Measurements from ENCODE around the gene TFF1. TPM values are rescaled to one million over a fixed set of nuclear protein-coding genes. Genes with fewer than 3 reads are reported as not detected.

TFF1 gene
- total RNA-seq, 1 experiment from 2014 or later = 111 TPM

DNA sequence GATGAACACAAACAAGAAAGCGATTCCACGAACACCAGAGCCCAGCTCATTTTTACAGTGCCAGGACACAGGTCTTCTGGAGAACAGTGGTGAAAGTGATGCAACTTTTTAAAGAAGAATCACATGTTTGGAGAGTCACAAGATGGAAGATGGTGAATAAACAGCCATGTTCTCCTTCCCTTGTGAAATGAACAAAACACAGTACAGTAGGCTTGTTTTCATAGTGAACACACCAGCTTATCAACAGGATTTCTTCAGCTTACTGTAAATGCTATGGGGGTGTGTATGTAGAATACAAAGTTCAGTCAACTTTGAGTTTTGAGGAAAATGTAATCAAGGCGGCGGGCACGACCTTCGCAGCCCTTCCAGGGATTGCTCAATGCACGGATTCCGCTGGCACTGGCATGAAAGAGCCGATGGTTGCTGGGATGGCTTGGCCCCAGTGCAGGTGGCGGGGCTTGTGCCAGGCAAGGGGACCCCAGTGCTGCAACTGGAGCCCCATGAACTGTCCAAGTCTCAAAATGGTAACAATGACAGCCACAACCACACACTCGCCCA lies 19.8 kb upstream of the TFF1 start:
- DNase-seq = no peak
- no peaks in the 10 kb centered on the region for H3K27me3 ChIP-seq (ENCODE audit: low read length)
- H2AFZ ChIP-seq (ENCODE audit: low read length) = no peak overlapping the region
- no peaks in the 10 kb centered on the region for H3K9me3 ChIP-seq (ENCODE audit: low read length)
- no peaks in the 10 kb centered on the region for H3K36me3 ChIP-seq (ENCODE audit: low read depth, low read length)
- H4K20me1 ChIP-seq (ENCODE audit: low read length) = no peaks in the 10 kb centered on the region
- no peaks in the 10 kb centered on the region for H3K9me2 ChIP-seq (replicated peaks; ENCODE audit: low read length)
- no peak overlapping the region for H3K9ac ChIP-seq (ENCODE audit: low read length)
- no peaks in the 10 kb centered on the region for H3F3A ChIP-seq (ENCODE audit: low read length, unreplicated experiment)
- intact Hi-C loops (cut with micrococcal nuclease) = no loop called here
- CTCF ChIA-PET = no interaction called here
- peaks cover 28% of the 10 kb centered on the region for H3K4me1 ChIP-seq (ENCODE audit: insufficient read depth, low read length)
- TF ChIP-seq, protein P1, sequence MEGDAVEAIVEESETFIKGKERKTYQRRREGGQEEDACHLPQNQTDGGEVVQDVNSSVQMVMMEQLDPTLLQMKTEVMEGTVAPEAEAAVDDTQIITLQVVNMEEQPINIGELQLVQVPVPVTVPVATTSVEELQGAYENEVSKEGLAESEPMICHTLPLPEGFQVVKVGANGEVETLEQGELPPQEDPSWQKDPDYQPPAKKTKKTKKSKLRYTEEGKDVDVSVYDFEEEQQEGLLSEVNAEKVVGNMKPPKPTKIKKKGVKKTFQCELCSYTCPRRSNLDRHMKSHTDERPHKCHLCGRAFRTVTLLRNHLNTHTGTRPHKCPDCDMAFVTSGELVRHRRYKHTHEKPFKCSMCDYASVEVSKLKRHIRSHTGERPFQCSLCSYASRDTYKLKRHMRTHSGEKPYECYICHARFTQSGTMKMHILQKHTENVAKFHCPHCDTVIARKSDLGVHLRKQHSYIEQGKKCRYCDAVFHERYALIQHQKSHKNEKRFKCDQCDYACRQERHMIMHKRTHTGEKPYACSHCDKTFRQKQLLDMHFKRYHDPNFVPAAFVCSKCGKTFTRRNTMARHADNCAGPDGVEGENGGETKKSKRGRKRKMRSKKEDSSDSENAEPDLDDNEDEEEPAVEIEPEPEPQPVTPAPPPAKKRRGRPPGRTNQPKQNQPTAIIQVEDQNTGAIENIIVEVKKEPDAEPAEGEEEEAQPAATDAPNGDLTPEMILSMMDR (conservative IDR thresholded peaks at IDR 0.05; ENCODE audit: low read depth, low read length) = no peak
- no peak for TF ChIP-seq EZH2 (IDR thresholded peaks at IDR 0.05; ENCODE audit: low read length, unreplicated experiment)
- no peak for TF ChIP-seq EZH2phosphoT487 (IDR thresholded peaks at IDR 0.05; ENCODE audit: borderline replicate concordance, low read length)
- POLR2A ChIA-PET (ENCODE audit: unreplicated experiment) = no interaction called here
- H3K27ac ChIP-seq (ENCODE audit: low read length) = no peak overlapping the region
- no peak for ATAC-seq
- no peak overlapping the region for H3K4me2 ChIP-seq (ENCODE audit: low read length)
- no peak overlapping the region for H3K4me3 ChIP-seq (ENCODE audit: low read length)
- BruUV-seq (replicated peaks) = no TSS peak
- H3K79me2 ChIP-seq (ENCODE audit: low read length) = no peaks in the 10 kb centered on the region

DNA sequence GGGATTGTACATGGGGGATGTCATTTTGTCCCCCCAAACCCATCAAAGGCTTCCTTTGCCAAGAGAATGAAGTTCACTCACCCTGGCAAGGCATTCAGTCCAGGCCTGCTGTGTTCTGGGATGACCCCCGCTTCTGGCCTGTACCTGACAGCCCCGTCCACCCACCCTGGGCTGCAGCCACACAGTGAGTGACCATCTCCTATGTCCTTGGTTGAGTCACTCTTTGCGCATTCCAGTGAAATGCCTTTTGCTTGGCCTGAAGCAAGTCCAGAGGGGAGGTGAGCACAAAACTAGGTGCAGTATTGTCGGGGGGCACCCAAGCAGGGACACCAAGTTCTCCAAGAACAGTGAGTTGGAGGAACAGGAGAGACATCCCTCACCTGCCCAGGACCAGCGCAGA lies 19.3 kb upstream of the TFF1 start:
- Histone ChIP-seq H3K9me3 (ENCODE audit: low read length) (no peaks in the 10 kb centered on the region), H3K27me3 (ENCODE audit: low read length) (no peaks in the 10 kb centered on the region), H3K27ac (ENCODE audit: low read length) (no peak overlapping the region), H3F3A (ENCODE audit: low read length, unreplicated experiment) (no peaks in the 10 kb centered on the region), H3K9ac (ENCODE audit: low read length) (no peak overlapping the region), H3K36me3 (ENCODE audit: low read depth, low read length) (no peaks in the 10 kb centered on the region), H3K4me2 (ENCODE audit: low read length) (no peak overlapping the region), H4K20me1 (ENCODE audit: low read length) (no peaks in the 10 kb centered on the region), H3K9me2 (replicated peaks; ENCODE audit: low read length) (no peaks in the 10 kb centered on the region), H3K4me1 (ENCODE audit: insufficient read depth, low read length) (peaks cover 28% of the 10 kb centered on the region), H2AFZ (ENCODE audit: low read length) (no peak overlapping the region), H3K4me3 (ENCODE audit: low read length) (no peak overlapping the region), H3K79me2 (ENCODE audit: low read length) (no peaks in the 10 kb centered on the region)
- intact Hi-C loops (cut with micrococcal nuclease) = no loop called here
- ChIA-PET POLR2A (ENCODE audit: unreplicated experiment) (no interaction called here), CTCF (no interaction called here)
- no peak for TF ChIP-seq EZH2phosphoT487 (IDR thresholded peaks at IDR 0.05; ENCODE audit: borderline replicate concordance, low read length)
- TF ChIP-seq, protein P1 (conservative IDR thresholded peaks at IDR 0.05; ENCODE audit: low read depth, low read length) = no peak
- TF ChIP-seq EZH2 (IDR thresholded peaks at IDR 0.05; ENCODE audit: low read length, unreplicated experiment) = no peak
- no peak for ATAC-seq
- DNase-seq = no peak
- no TSS peak for BruUV-seq (replicated peaks)

DNA sequence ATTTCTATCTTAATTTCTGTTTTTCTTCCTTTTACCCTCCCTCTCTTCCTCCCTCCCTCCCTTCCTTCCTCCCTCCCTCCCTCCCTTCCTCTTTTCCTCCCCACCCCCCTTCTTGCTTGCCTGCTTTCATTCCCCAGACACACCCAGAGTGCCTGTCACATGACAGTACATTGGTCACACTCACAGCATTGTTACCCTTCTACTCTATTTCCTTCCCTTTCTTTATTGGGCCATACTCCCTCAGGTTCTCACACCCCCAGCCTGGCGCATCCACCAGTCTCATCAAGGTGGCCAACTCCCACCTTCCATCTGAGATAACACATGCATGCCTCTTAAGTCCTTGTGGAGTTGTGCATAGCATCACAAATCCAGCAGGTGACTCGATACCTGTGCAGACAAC lies 18.7 kb upstream of the TFF1 start:
- Histone ChIP-seq H3K27ac (ENCODE audit: low read length) (no peak overlapping the region), H3K9me3 (ENCODE audit: low read length) (no peaks in the 10 kb centered on the region), H3K4me2 (ENCODE audit: low read length) (no peak overlapping the region), H3K79me2 (ENCODE audit: low read length) (no peaks in the 10 kb centered on the region), H3K9ac (ENCODE audit: low read length) (no peak overlapping the region), H3K27me3 (ENCODE audit: low read length) (no peaks in the 10 kb centered on the region), H2AFZ (ENCODE audit: low read length) (no peak overlapping the region), H3K36me3 (ENCODE audit: low read depth, low read length) (no peaks in the 10 kb centered on the region), H3F3A (ENCODE audit: low read length, unreplicated experiment) (no peaks in the 10 kb centered on the region), H4K20me1 (ENCODE audit: low read length) (no peaks in the 10 kb centered on the region), H3K9me2 (replicated peaks; ENCODE audit: low read length) (no peaks in the 10 kb centered on the region), H3K4me1 (ENCODE audit: insufficient read depth, low read length) (peaks cover 22% of the 10 kb centered on the region), H3K4me3 (ENCODE audit: low read length) (no peak overlapping the region)
- TF ChIP-seq, protein P1 (conservative IDR thresholded peaks at IDR 0.05; ENCODE audit: low read depth, low read length) = no peak
- no peak for TF ChIP-seq EZH2phosphoT487 (IDR thresholded peaks at IDR 0.05; ENCODE audit: borderline replicate concordance, low read length)
- no peak for TF ChIP-seq EZH2 (IDR thresholded peaks at IDR 0.05; ENCODE audit: low read length, unreplicated experiment)
- ChIA-PET CTCF (interaction anchor here (0.9 kb wide), 1 partner anchor 47 kb away, joined by 5 read pairs; no protein-coding TSS in a partner anchor), POLR2A (ENCODE audit: unreplicated experiment) (interaction anchor here (0.6 kb wide), 1 partner anchor 18 kb away, joined by 11 read pairs; the partner anchor contains the start of gene TFF1)
- intact Hi-C loops (cut with micrococcal nuclease) = loop anchor here (5.0 kb wide), 1 partner anchor 238 kb away; no protein-coding TSS in a partner anchor
- DNase-seq = peak; percentile 21
- no TSS peak for BruUV-seq (replicated peaks)
- peak; percentile 6; the same call in 1 of the 2 replicates for ATAC-seq

Data from PC-3 (cell line).